Measurements from ENCODE around the gene MRPS9. TPM values are rescaled to one million over a fixed set of nuclear protein-coding genes. Genes with fewer than 3 reads are reported as not detected.
A peak's percentile ranks its signal among the peaks of the same experiment; 100 is the strongest.

MRPS9 gene
- total RNA-seq, 1 experiment from 2014 or later = 60.0 TPM

GRCh38 chr2:105125920-105126319 is 88.1 kb downstream of the MRPS9 start:
- no peak overlapping the region for H3K56ac ChIP-seq (ENCODE audit: insufficient read length, low read depth, low read length)
- no peak; the same call in 2 of the 3 replicates for TF ChIP-seq CTCF (conservative IDR thresholded peaks at IDR 0.05)
- H3K27me3 Mint-ChIP-seq (ENCODE audit: low read depth) = peaks cover 9% of the 10 kb centered on the region; the same call in 1 of the 2 replicates
- H2BK20ac ChIP-seq (ENCODE audit: low read depth, low read length, poor library complexity, severe bottlenecking) = no peak overlapping the region
- WGBS (ENCODE audit: extremely low coverage, insufficient read length, low lambda C conversion rate) = no CpG with 5 or more reads among the region's 3 CpGs
- DNase-seq = peak; percentile 67
- H2AK5ac ChIP-seq (ENCODE audit: insufficient read length, low read length) = no peak overlapping the region
- no peak overlapping the region for H3K4ac ChIP-seq (ENCODE audit: low read depth, low read length)
- no peaks in the 10 kb centered on the region for H3K36me3 Mint-ChIP-seq (ENCODE audit: insufficient read depth in 1 of 3, low read depth in 3 of 3)
- no peak overlapping the region for H3K14ac ChIP-seq (ENCODE audit: insufficient read depth, low read length)
- H2BK15ac ChIP-seq (ENCODE audit: low read depth, low read length) = no peak overlapping the region
- H4K8ac ChIP-seq (replicated peaks; ENCODE audit: insufficient read length, low read depth, low read length) = no peak overlapping the region
- H3K23me2 ChIP-seq (ENCODE audit: insufficient read length, low read depth, low read length, poor library complexity, severe bottlenecking) = no peaks in the 10 kb centered on the region
- no peaks in the 10 kb centered on the region for H3K27me3 ChIP-seq (ENCODE audit: insufficient read depth, low read length)
- H3K18ac ChIP-seq (ENCODE audit: insufficient read length, low read depth, low read length) = no peak overlapping the region
- no peak overlapping the region for H3T11ph ChIP-seq (ENCODE audit: low read length)
- H4K20me1 ChIP-seq (ENCODE audit: control insufficient read depth, insufficient read depth, insufficient read length) = no peaks in the 10 kb centered on the region
- H4K91ac ChIP-seq (ENCODE audit: insufficient read length, low read depth, low read length) = no peak overlapping the region
- H3K9me3 Mint-ChIP-seq = peaks cover 0 to 7% of the 10 kb centered on the region in 2 experiments; a peak in 4 of 5 replicates
- H3K79me1 ChIP-seq (ENCODE audit: insufficient read depth, low read depth, low read length, poor library complexity, severe bottlenecking) = no peaks in the 10 kb centered on the region
- H2BK5ac ChIP-seq (ENCODE audit: insufficient read length, low read length) = no peak overlapping the region
- H3K27ac ChIP-seq (ENCODE audit: insufficient read length, low read depth, low read length) = no peak overlapping the region
- no peak overlapping the region for H3K9ac ChIP-seq (ENCODE audit: extremely low read depth, insufficient read length, low read length)
- H3K79me2 ChIP-seq (ENCODE audit: insufficient read depth, low read length) = no peaks in the 10 kb centered on the region
- no peak overlapping the region for H3K27ac Mint-ChIP-seq
- no peak overlapping the region for H2BK120ac ChIP-seq (ENCODE audit: low read depth, low read length, poor library complexity, severe bottlenecking)
- no peaks in the 10 kb centered on the region for H3K9me3 ChIP-seq (ENCODE audit: control insufficient read depth, low read depth, low read length)
- H2AFZ ChIP-seq (ENCODE audit: low read length) = no peak overlapping the region
- H3K4me1 ChIP-seq (ENCODE audit: insufficient read depth, low read length) = no peaks in the 10 kb centered on the region
- H3K4me1 Mint-ChIP-seq = peaks cover 11 to 12% of the 10 kb centered on the region in 2 experiments; a peak in 3 of 4 replicates
- H3K4me2 ChIP-seq (ENCODE audit: insufficient read depth, insufficient read length, low read length) = peak overlapping the region; percentile 21
- no peak overlapping the region for H3K23ac ChIP-seq (ENCODE audit: insufficient read length, low read depth, low read length)
- no peak overlapping the region for H3K4me3 Mint-ChIP-seq
- no peak overlapping the region for H4K5ac ChIP-seq (ENCODE audit: insufficient read length, low read depth, low read length)
- H2BK12ac ChIP-seq (ENCODE audit: insufficient read length, low read depth, low read length) = no peak overlapping the region
